Keratinocyte (primary cell): ENCODE measurements around the gene ZNF664. TPM values are rescaled to one million over a fixed set of nuclear protein-coding genes. Genes with fewer than 3 reads are reported as not detected.

Experiments used
- DNase-seq: peaks from one replicate; pipeline ENCODE4 v3.0.0-alpha.2; 2011; ENCODE audit warnings: low read depth, missing footprints, low spot score
- FAIRE-seq: peaks from 2 replicates; lab custom pipeline; 2011; peaks lifted over from hg19 to GRCh38; lab: Jason Lieb, UNC
- H2AFZ ChIP-seq: 2 replicates; pipeline ENCODE4 v1.6.0; 2012; ENCODE audit warnings: low read length, control low read depth, inconsistent platforms; ENCODE audit not compliant: control insufficient read depth
- H3K27ac ChIP-seq: 2 replicates; pipeline ENCODE4 v1.5.1; 2011; ENCODE audit warnings: low read length; ENCODE audit not compliant: control insufficient read depth, insufficient read depth
- H3K27me3 ChIP-seq: 3 replicates; pipeline ENCODE4 v1.6.0; 2011; ENCODE audit warnings: low read length; ENCODE audit not compliant: control insufficient read depth, insufficient read depth; ENCODE audit errors: extremely low read depth
- H3K36me3 ChIP-seq, 2 experiments: 2 replicates in 1 of 2; 3 replicates in 1 of 2; pipeline ENCODE4 v1.5.1; 2011; ENCODE audit warnings: low read length in 2 of 2, mild to moderate bottlenecking in 1 of 2; ENCODE audit not compliant: control insufficient read depth in 2 of 2, insufficient read depth in 2 of 2; ENCODE audit errors: extremely low read depth in 1 of 2
- H3K4me1 ChIP-seq: 3 replicates; pipeline ENCODE4 v1.5.1; 2011; ENCODE audit warnings: low read length; ENCODE audit not compliant: control insufficient read depth, insufficient read depth; ENCODE audit errors: extremely low read depth
- H3K4me2 ChIP-seq: 3 replicates; pipeline ENCODE4 v1.6.0; 2011; ENCODE audit warnings: low read depth, low read length; ENCODE audit not compliant: control insufficient read depth, insufficient read depth; ENCODE audit errors: extremely low read depth
- H3K4me3 ChIP-seq, 3 experiments: fragments of 200-600 bp in 1 of 3; sonication (generic) in 1 of 3; 2 replicates in 2 of 3; 3 replicates in 1 of 3; pipeline ENCODE4 v1.5.1; 2011 to 2016; ENCODE audit warnings: low read length in 3 of 3, mild to moderate bottlenecking in 3 of 3, control low read depth in 2 of 3, inconsistent platforms in 1 of 3, low read depth in 1 of 3, mixed read lengths in 1 of 3, mixed run types in 1 of 3, moderate library complexity in 1 of 3; ENCODE audit not compliant: control insufficient read depth in 2 of 3, insufficient read depth in 2 of 3; ENCODE audit errors: extremely low read depth in 1 of 3
- H3K79me2 ChIP-seq: 2 replicates; pipeline ENCODE4 v1.6.0; 2012; ENCODE audit warnings: low read length; ENCODE audit not compliant: control insufficient read depth, insufficient read depth
- H3K9ac ChIP-seq: 3 replicates; pipeline ENCODE4 v1.6.0; 2011; ENCODE audit warnings: low read length; ENCODE audit not compliant: control insufficient read depth, insufficient read depth; ENCODE audit errors: extremely low read depth
- H3K9me1 ChIP-seq: 3 replicates; pipeline ENCODE4 v1.6.0; 2011; ENCODE audit warnings: low read length; ENCODE audit not compliant: control insufficient read depth, insufficient read depth; ENCODE audit errors: extremely low read depth
- H3K9me3 ChIP-seq: 2 replicates; pipeline ENCODE4 v1.5.1; 2012; ENCODE audit warnings: low read depth, low read length; ENCODE audit not compliant: control insufficient read depth
- H4K20me1 ChIP-seq: 3 replicates; pipeline ENCODE4 v1.6.0; 2011; ENCODE audit warnings: low read length; ENCODE audit not compliant: control insufficient read depth, insufficient read depth; ENCODE audit errors: extremely low read depth
- EZH2 ChIP-seq: IDR thresholded peaks from one replicate; pipeline ENCODE4 v1.6.1; 2012; ENCODE audit warnings: inconsistent platforms, mild to moderate bottlenecking, low read length, moderate library complexity
- dilution Hi-C: fragments of 300-500 bp; cut with MboI; formaldehyde crosslinking; loops from one replicate; pipeline ENCODE4 v1.7.0; 2020; ENCODE audit warnings: low sequenced_read_pairs; ENCODE audit not compliant: extremely low pct_ligation_motif_present
- polyA plus RNA-seq, 5 experiments: library from polyadenylated mRNA; depleted of rRNA in 3 of 5; stranded (reverse) in 3 of 5; stranded (forward) in 1 of 5; unstranded in 1 of 5; fragments of >200 nt; gene quantifications; 1 replicate in 1 of 5; 2 replicates in 3 of 5; 3 replicates in 1 of 5; pipeline versions ENCODE4 v1.2.1 to v1.2.3, GENCODE V29; 2011 to 2012; ENCODE audit warnings: missing spikeins in 2 of 5, low read depth in 1 of 5, low replicate concordance in 1 of 5
- TF ChIP-seq, protein P1 (sequence below), 3 experiments: IDR thresholded peaks in 1 of 3; conservative IDR thresholded peaks in 1 of 3; optimal IDR thresholded peaks in 1 of 3; 2 replicates in 2 of 3; 3 replicates in 1 of 3; pipeline versions ENCODE3 to v1.5.1; 2011; ENCODE audit warnings: low read length in 3 of 3, mild to moderate bottlenecking in 3 of 3, moderate library complexity in 2 of 3, control low read depth in 1 of 3, inconsistent platforms in 1 of 3; ENCODE audit not compliant: insufficient read depth in 2 of 3; ENCODE audit errors: extremely low read depth in 1 of 3

ZNF664 gene
- polyA plus RNA-seq, 1 donor (not counting 4 experiments of a cell fraction or from before 2014, with no cell fraction given) = 48.7 TPM

DNA sequence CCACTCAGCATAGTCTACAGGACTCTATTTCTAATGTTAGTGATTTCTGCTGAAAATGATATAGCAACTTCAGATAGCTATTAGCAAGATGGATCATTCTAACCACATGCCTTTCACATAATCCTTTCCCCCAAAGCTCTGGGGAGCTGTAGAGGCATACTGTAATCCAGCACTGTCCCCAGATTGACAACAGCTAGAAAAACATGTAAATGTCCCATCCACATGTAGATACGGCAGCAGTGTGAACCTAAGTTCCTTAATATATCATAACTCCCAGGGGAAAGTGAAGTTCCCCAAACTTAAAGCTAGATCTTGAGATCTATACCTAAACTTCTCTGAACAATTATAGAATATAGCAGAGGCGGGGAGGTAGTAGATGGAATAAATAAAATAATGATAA, 14.0 kb downstream of the ZNF664 start:
- Histone ChIP-seq H3K9me3 (no peaks in the 10 kb centered on the region), H2AFZ (no peak overlapping the region), H4K20me1 (no peaks in the 10 kb centered on the region), H3K9ac (no peak overlapping the region), H3K4me1 (peaks cover 17% of the 10 kb centered on the region), H3K36me3 (peaks cover 0 to 6% of the 10 kb centered on the region in 2 experiments), H3K4me3 (no peak overlapping the region), H3K4me2 (no peak overlapping the region), H3K79me2 (peaks cover 2% of the 10 kb centered on the region), H3K27ac (no peak overlapping the region), H3K27me3 (no peaks in the 10 kb centered on the region), H3K9me1 (no peaks in the 10 kb centered on the region)
- TF ChIP-seq, protein P1, sequence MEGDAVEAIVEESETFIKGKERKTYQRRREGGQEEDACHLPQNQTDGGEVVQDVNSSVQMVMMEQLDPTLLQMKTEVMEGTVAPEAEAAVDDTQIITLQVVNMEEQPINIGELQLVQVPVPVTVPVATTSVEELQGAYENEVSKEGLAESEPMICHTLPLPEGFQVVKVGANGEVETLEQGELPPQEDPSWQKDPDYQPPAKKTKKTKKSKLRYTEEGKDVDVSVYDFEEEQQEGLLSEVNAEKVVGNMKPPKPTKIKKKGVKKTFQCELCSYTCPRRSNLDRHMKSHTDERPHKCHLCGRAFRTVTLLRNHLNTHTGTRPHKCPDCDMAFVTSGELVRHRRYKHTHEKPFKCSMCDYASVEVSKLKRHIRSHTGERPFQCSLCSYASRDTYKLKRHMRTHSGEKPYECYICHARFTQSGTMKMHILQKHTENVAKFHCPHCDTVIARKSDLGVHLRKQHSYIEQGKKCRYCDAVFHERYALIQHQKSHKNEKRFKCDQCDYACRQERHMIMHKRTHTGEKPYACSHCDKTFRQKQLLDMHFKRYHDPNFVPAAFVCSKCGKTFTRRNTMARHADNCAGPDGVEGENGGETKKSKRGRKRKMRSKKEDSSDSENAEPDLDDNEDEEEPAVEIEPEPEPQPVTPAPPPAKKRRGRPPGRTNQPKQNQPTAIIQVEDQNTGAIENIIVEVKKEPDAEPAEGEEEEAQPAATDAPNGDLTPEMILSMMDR (optimal IDR thresholded peaks at IDR 0.05 in 1 of 3, IDR thresholded peaks at IDR 0.05 in 1 of 3, conservative IDR thresholded peaks at IDR 0.05 in 1 of 3; ENCODE audit: extremely low read depth in 1 of 3, insufficient read depth in 2 of 3, low read length in 3 of 3) = no peak
- FAIRE-seq (no peak), DNase-seq (no peak)
- dilution Hi-C loops = no loop called here

DNA sequence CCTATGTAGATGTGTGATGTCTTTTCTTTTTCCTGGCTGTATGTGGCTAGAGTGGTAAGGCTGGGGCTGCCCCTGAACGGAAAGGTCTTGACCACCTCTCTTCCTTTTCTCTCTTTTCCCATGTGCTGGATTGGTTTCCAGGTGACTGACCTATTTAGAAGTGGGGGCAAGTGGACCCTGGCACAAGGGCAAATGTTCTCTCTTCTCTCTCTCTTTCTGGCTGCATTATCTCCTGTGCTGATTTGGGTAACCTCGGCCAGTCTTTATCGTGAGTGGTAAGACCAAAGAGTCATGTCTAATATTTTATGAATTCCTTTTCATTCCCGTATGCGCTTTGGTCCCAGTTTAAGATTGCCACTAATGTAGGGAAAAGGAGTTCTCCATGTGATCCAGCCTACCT, 16.2 kb downstream of the ZNF664 start:
- Histone ChIP-seq H3K4me1 (peaks cover 38% of the 10 kb centered on the region), H3K9ac (no peak overlapping the region), H3K9me1 (peaks cover 2% of the 10 kb centered on the region), H3K27ac (no peak overlapping the region), H3K9me3 (no peaks in the 10 kb centered on the region), H3K4me3 (no peak overlapping the region), H3K36me3 (peaks cover 5 to 6% of the 10 kb centered on the region in 2 experiments), H3K4me2 (no peak overlapping the region), H4K20me1 (no peaks in the 10 kb centered on the region), H2AFZ (no peak overlapping the region), H3K27me3 (no peaks in the 10 kb centered on the region), H3K79me2 (no peaks in the 10 kb centered on the region)
- DNase-seq = no peak
- TF ChIP-seq, protein P1 (optimal IDR thresholded peaks at IDR 0.05 in 1 of 3, IDR thresholded peaks at IDR 0.05 in 1 of 3, conservative IDR thresholded peaks at IDR 0.05 in 1 of 3; ENCODE audit: extremely low read depth in 1 of 3, insufficient read depth in 2 of 3, low read length in 3 of 3) = no peak
- TF ChIP-seq EZH2 = no peak
- no peak for FAIRE-seq
- dilution Hi-C loops = no loop called here
